Parathyroid adenoma (tissue), 2 donors: Measurements from ENCODE around the gene ARHGAP8.

Experiments
- H2AFZ ChIP-seq: fragments of 300-600 bp; sonication (generic); one replicate; pipeline ENCODE4 v1.7.0; 2017; ENCODE audit warnings: antibody characterized with exemption, mild to moderate bottlenecking
- H3K27ac ChIP-seq: fragments of 300-600 bp; sonication (generic); one replicate; pipeline ENCODE4 v1.7.0; 2017
- H3K27me3 ChIP-seq: fragments of 300-600 bp; sonication (generic); one replicate; pipeline ENCODE4 v1.7.0; 2017; ENCODE audit warnings: low read length; ENCODE audit not compliant: control insufficient read depth, insufficient read depth
- H3K36me3 ChIP-seq: fragments of 300-600 bp; sonication (generic); one replicate; pipeline ENCODE4 v1.7.0; 2017; ENCODE audit warnings: low read length; ENCODE audit not compliant: control insufficient read depth, insufficient read depth
- H3K4me1 ChIP-seq: fragments of 300-600 bp; sonication (generic); one replicate; pipeline ENCODE4 v1.7.0; 2017; ENCODE audit warnings: control low read depth
- H3K4me2 ChIP-seq: fragments of 300-600 bp; sonication (generic); one replicate; pipeline ENCODE4 v1.7.0; 2017; ENCODE audit warnings: low read length
- H3K4me3 ChIP-seq: fragments of 300-600 bp; sonication (generic); one replicate; pipeline ENCODE4 v1.7.0; 2017; ENCODE audit warnings: low read depth, low read length
- H3K79me2 ChIP-seq: fragments of 300-600 bp; sonication (generic); one replicate; pipeline ENCODE4 v1.7.0; 2017; ENCODE audit warnings: control low read depth
- H3K9ac ChIP-seq: fragments of 300-600 bp; sonication (generic); one replicate; pipeline ENCODE4 v1.7.0; 2017; ENCODE audit warnings: mild to moderate bottlenecking
- H3K9me3 ChIP-seq: fragments of 300-600 bp; sonication (generic); one replicate; pipeline ENCODE4 v1.7.0; 2017; ENCODE audit warnings: low read length; ENCODE audit not compliant: control insufficient read depth
- TF ChIP-seq, protein P1 (sequence below): fragments of 300-600 bp; sonication (generic); IDR thresholded peaks from one replicate; pipeline ENCODE4 v1.7.0; 2017; ENCODE audit warnings: antibody characterized with exemption, mild to moderate bottlenecking
- donor health status: primary hyperparathyroidism.

The ARHGAP8 gene

GRCh38 chr22:44748524-44748923 is 3.9 kb upstream of the ARHGAP8 start:
- TF ChIP-seq, protein P1, sequence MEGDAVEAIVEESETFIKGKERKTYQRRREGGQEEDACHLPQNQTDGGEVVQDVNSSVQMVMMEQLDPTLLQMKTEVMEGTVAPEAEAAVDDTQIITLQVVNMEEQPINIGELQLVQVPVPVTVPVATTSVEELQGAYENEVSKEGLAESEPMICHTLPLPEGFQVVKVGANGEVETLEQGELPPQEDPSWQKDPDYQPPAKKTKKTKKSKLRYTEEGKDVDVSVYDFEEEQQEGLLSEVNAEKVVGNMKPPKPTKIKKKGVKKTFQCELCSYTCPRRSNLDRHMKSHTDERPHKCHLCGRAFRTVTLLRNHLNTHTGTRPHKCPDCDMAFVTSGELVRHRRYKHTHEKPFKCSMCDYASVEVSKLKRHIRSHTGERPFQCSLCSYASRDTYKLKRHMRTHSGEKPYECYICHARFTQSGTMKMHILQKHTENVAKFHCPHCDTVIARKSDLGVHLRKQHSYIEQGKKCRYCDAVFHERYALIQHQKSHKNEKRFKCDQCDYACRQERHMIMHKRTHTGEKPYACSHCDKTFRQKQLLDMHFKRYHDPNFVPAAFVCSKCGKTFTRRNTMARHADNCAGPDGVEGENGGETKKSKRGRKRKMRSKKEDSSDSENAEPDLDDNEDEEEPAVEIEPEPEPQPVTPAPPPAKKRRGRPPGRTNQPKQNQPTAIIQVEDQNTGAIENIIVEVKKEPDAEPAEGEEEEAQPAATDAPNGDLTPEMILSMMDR, result no peak
- no peaks in the 10 kb centered on the region for H3K79me2 ChIP-seq
- no peaks in the 10 kb centered on the region for H3K36me3 ChIP-seq
- H2AFZ ChIP-seq, result no peak overlapping the region
- no peaks in the 10 kb centered on the region for H3K9me3 ChIP-seq
- no peak overlapping the region for H3K4me2 ChIP-seq
- H3K27me3 ChIP-seq, result no peaks in the 10 kb centered on the region
- H3K4me1 ChIP-seq, result no peaks in the 10 kb centered on the region
- no peak overlapping the region for H3K4me3 ChIP-seq
- H3K9ac ChIP-seq, result no peak overlapping the region
- H3K27ac ChIP-seq, result no peak overlapping the region

DNA sequence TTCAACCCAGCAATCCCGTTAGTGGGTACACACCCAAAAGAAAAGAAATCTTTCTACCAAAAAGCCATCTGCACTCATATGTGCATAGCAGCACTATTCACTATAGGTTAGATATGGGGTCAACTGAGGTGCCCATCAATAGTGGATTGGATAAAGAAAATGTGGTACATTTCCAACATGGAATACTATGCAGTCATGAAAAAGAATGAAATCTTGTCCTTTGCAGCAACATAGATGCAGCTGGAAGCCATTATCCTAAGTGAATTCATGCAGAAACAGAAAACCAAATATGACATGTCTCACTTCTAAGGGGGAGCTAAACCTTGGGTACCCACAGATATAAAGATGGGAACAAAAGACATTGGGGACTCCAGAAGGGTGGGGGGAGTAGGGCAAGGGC is 1.9 kb upstream of the ARHGAP8 start:
- no peaks in the 10 kb centered on the region for H3K79me2 ChIP-seq
- H3K27me3 ChIP-seq, result no peaks in the 10 kb centered on the region
- no peak overlapping the region for H3K9ac ChIP-seq
- peaks cover 9% of the 10 kb centered on the region for H3K4me1 ChIP-seq
- no peaks in the 10 kb centered on the region for H3K36me3 ChIP-seq
- TF ChIP-seq, protein P1, result no peak
- no peak overlapping the region for H3K4me3 ChIP-seq
- H3K27ac ChIP-seq, result no peak overlapping the region
- H3K4me2 ChIP-seq, result no peak overlapping the region
- no peak overlapping the region for H2AFZ ChIP-seq
- H3K9me3 ChIP-seq, result no peaks in the 10 kb centered on the region

- no peak overlapping the region for H3K9ac ChIP-seq
- H3K27me3 ChIP-seq, result no peaks in the 10 kb centered on the region
- H3K4me2 ChIP-seq, result peak overlapping the region; percentile 72
- TF ChIP-seq, protein P1, result no peak
- H3K4me3 ChIP-seq, result peak overlapping the region; percentile 57
- no peaks in the 10 kb centered on the region for H3K36me3 ChIP-seq
- H3K27ac ChIP-seq, result peak overlapping the region; percentile 32
- H3K4me1 ChIP-seq, result peaks cover 11% of the 10 kb centered on the region
- H2AFZ ChIP-seq, result peak overlapping the region; percentile 66
- no peaks in the 10 kb centered on the region for H3K79me2 ChIP-seq
- H3K9me3 ChIP-seq, result no peaks in the 10 kb centered on the region
These were observed 1.0 kb downstream of the ARHGAP8 start for GRCh38 chr22:44753189-44754042.

DNA sequence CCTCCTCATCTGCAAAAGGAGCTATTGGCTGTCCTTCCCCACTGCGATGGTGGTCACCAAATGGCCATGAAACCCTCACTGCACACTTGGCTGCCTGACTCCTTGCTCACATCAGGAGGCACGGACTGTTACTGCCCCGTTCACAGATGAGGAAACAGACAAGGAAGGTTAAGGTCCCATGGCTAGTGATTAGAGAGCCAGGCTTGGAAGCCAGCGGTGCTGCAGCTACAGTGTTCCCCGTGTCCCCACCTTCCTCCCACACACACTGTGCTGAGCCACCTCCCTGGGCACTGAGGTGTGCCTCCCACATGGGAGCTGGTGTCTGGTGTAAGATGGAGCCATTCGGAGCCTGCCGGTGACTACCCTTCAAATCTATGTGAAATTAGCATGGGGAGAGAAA is 2.6 kb downstream of the ARHGAP8 start:
- H3K4me2 ChIP-seq, result peak overlapping the region; percentile 10
- no peak overlapping the region for H3K9ac ChIP-seq
- H3K79me2 ChIP-seq, result no peaks in the 10 kb centered on the region
- peak overlapping the region; percentile 63 for H3K27ac ChIP-seq
- no peak overlapping the region for H2AFZ ChIP-seq
- H3K27me3 ChIP-seq, result no peaks in the 10 kb centered on the region
- no peak overlapping the region for H3K4me3 ChIP-seq
- peaks cover 11% of the 10 kb centered on the region for H3K4me1 ChIP-seq
- TF ChIP-seq, protein P1, result no peak
- no peaks in the 10 kb centered on the region for H3K9me3 ChIP-seq
- H3K36me3 ChIP-seq, result no peaks in the 10 kb centered on the region

GRCh38 chr22:44755417-44755816 is 3.0 kb downstream of the ARHGAP8 start:
- no peaks in the 10 kb centered on the region for H3K9me3 ChIP-seq
- TF ChIP-seq, protein P1, result no peak
- no peak overlapping the region for H2AFZ ChIP-seq
- H3K4me1 ChIP-seq, result peaks cover 11% of the 10 kb centered on the region
- H3K36me3 ChIP-seq, result no peaks in the 10 kb centered on the region
- H3K27me3 ChIP-seq, result no peaks in the 10 kb centered on the region
- H3K27ac ChIP-seq, result peak overlapping the region; percentile 63
- H3K4me3 ChIP-seq, result peak overlapping the region; percentile 33
- H3K4me2 ChIP-seq, result peak overlapping the region; percentile 62
- H3K9ac ChIP-seq, result no peak overlapping the region
- no peaks in the 10 kb centered on the region for H3K79me2 ChIP-seq
